ENCODE measurements around the gene NAP1L5.

Gene NAP1L5

DNA sequence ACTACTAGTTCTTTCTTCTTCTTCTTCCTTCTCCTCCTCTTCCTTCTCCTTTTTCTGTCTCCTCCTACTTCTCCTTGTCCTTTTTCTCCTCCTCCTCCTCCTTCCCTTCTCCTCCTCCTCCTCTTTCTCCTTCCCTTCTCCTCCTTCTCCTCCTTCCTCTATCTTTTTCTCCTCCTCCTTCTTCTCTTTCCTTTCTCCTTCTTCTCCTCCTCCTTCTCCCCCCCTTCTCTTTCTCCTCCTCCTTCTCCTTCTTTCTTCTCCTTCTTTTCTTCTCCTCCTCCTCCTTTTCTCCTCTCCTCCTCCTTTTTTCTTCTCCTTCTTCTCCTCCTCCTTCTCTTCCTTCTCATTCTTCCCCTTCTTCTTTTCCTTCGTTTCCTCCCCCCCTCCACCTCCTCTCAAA is 21.8 kb upstream of the NAP1L5 start:
- Histone ChIP-seq H3K27ac (ENCODE audit: low read length) (no peak overlapping the region), H3K9me3 (ENCODE audit: insufficient read depth, low read length) (peaks cover 28% of the 10 kb centered on the region), H2AFZ (ENCODE audit: low read depth, low read length) (no peak overlapping the region), H3K36me3 (replicated peaks; ENCODE audit: low read depth, low read length) (peaks cover 28% of the 10 kb centered on the region), H3K9ac (ENCODE audit: low read length) (no peak overlapping the region), H3K4me1 (ENCODE audit: low read length) (no peaks in the 10 kb centered on the region), H3K4me3 (ENCODE audit: low read length) (no peak overlapping the region), H3K27me3 (ENCODE audit: low read depth, low read length) (no peaks in the 10 kb centered on the region), H3K79me2 (ENCODE audit: low read length) (no peaks in the 10 kb centered on the region), H3K4me2 (ENCODE audit: low read length) (no peak overlapping the region), H4K20me1 (ENCODE audit: insufficient read depth, low read length) (no peaks in the 10 kb centered on the region)
- TF ChIP-seq EZH2phosphoT487 (IDR thresholded peaks at IDR 0.05; ENCODE audit: low read depth) = no peak
- TF ChIP-seq, protein P1, sequence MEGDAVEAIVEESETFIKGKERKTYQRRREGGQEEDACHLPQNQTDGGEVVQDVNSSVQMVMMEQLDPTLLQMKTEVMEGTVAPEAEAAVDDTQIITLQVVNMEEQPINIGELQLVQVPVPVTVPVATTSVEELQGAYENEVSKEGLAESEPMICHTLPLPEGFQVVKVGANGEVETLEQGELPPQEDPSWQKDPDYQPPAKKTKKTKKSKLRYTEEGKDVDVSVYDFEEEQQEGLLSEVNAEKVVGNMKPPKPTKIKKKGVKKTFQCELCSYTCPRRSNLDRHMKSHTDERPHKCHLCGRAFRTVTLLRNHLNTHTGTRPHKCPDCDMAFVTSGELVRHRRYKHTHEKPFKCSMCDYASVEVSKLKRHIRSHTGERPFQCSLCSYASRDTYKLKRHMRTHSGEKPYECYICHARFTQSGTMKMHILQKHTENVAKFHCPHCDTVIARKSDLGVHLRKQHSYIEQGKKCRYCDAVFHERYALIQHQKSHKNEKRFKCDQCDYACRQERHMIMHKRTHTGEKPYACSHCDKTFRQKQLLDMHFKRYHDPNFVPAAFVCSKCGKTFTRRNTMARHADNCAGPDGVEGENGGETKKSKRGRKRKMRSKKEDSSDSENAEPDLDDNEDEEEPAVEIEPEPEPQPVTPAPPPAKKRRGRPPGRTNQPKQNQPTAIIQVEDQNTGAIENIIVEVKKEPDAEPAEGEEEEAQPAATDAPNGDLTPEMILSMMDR (IDR thresholded peaks at IDR 0.05; ENCODE audit: low read depth, low read length) = no peak

DNA sequence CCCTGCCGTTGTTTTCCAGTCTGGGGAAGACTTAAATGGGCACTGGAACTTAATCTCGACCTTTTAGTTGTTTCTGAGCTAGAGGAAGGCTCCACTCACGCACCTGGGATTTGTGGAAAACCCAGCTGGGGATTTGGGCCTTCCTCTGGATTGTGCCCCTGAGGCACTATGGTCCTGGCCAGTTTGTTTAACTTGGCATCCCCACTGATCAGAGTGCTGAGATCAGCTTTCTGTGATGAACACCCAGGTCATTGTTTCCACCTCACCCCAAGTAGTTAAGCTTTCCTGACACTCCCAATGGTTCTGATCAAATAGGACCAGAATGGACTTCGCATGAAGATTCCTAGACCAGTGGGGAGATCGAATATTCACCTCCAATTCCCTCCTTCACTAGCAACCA is 20.5 kb upstream of the NAP1L5 start:
- H3K36me3 ChIP-seq (replicated peaks; ENCODE audit: low read depth, low read length) = peaks cover 28% of the 10 kb centered on the region
- H3K9me3 ChIP-seq (ENCODE audit: insufficient read depth, low read length) = peaks cover 28% of the 10 kb centered on the region
- no peak overlapping the region for H3K9ac ChIP-seq (ENCODE audit: low read length)
- H3K79me2 ChIP-seq (ENCODE audit: low read length) = no peaks in the 10 kb centered on the region
- no peak overlapping the region for H2AFZ ChIP-seq (ENCODE audit: low read depth, low read length)
- no peak overlapping the region for H3K4me3 ChIP-seq (ENCODE audit: low read length)
- no peak overlapping the region for H3K27ac ChIP-seq (ENCODE audit: low read length)
- no peaks in the 10 kb centered on the region for H3K4me1 ChIP-seq (ENCODE audit: low read length)
- H3K4me2 ChIP-seq (ENCODE audit: low read length) = no peak overlapping the region
- no peaks in the 10 kb centered on the region for H3K27me3 ChIP-seq (ENCODE audit: low read depth, low read length)
- H4K20me1 ChIP-seq (ENCODE audit: insufficient read depth, low read length) = no peaks in the 10 kb centered on the region
- TF ChIP-seq, protein P1 (IDR thresholded peaks at IDR 0.05; ENCODE audit: low read depth, low read length) = no peak
- TF ChIP-seq EZH2phosphoT487 (IDR thresholded peaks at IDR 0.05; ENCODE audit: low read depth) = no peak

GRCh38 chr4:88713782-88714181 is 16.2 kb upstream of the NAP1L5 start:
- no peaks in the 10 kb centered on the region for H4K20me1 ChIP-seq (ENCODE audit: insufficient read depth, low read length)
- H3K79me2 ChIP-seq (ENCODE audit: low read length) = no peaks in the 10 kb centered on the region
- H3K9ac ChIP-seq (ENCODE audit: low read length) = no peak overlapping the region
- TF ChIP-seq EZH2phosphoT487 (IDR thresholded peaks at IDR 0.05; ENCODE audit: low read depth) = no peak
- TF ChIP-seq, protein P1 (IDR thresholded peaks at IDR 0.05; ENCODE audit: low read depth, low read length) = no peak
- no peak overlapping the region for H3K4me3 ChIP-seq (ENCODE audit: low read length)
- H3K4me2 ChIP-seq (ENCODE audit: low read length) = no peak overlapping the region
- H3K27ac ChIP-seq (ENCODE audit: low read length) = no peak overlapping the region
- no peaks in the 10 kb centered on the region for H3K27me3 ChIP-seq (ENCODE audit: low read depth, low read length)
- H3K9me3 ChIP-seq (ENCODE audit: insufficient read depth, low read length) = peaks cover 26% of the 10 kb centered on the region
- peaks cover 28% of the 10 kb centered on the region for H3K36me3 ChIP-seq (replicated peaks; ENCODE audit: low read depth, low read length)
- H2AFZ ChIP-seq (ENCODE audit: low read depth, low read length) = no peak overlapping the region
- H3K4me1 ChIP-seq (ENCODE audit: low read length) = peaks cover 20% of the 10 kb centered on the region

DNA sequence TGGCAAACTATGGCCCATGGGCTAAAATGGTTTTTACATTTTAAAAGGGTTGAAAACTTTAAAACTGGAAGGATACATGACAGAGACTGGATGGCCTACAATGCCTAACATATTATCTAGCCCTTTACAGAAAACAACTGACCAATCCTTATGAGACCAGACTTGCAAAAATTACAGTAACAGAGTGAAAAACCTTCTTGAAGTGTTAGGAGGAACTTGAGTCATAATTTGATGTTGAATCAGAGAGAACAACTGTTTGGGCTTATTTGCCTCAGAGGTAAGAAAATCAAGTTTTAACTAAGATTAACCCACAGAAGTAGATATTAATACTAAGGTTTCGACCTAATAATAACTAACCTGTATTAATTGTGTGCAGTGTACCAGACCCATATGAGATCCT is 12.4 kb upstream of the NAP1L5 start:
- H3K36me3 ChIP-seq (replicated peaks; ENCODE audit: low read depth, low read length) = peaks cover 3% of the 10 kb centered on the region
- H3K4me3 ChIP-seq (ENCODE audit: low read length) = no peak overlapping the region
- peak overlapping the region; percentile 48 for H3K4me2 ChIP-seq (ENCODE audit: low read length)
- H3K79me2 ChIP-seq (ENCODE audit: low read length) = no peaks in the 10 kb centered on the region
- no peak overlapping the region for H3K9ac ChIP-seq (ENCODE audit: low read length)
- H3K27me3 ChIP-seq (ENCODE audit: low read depth, low read length) = peaks cover 3% of the 10 kb centered on the region; the same call in 1 of the 2 replicates
- no peaks in the 10 kb centered on the region for H3K9me3 ChIP-seq (ENCODE audit: insufficient read depth, low read length)
- no peaks in the 10 kb centered on the region for H4K20me1 ChIP-seq (ENCODE audit: insufficient read depth, low read length)
- H3K4me1 ChIP-seq (ENCODE audit: low read length) = peaks cover 33% of the 10 kb centered on the region
- no peak overlapping the region for H2AFZ ChIP-seq (ENCODE audit: low read depth, low read length)
- TF ChIP-seq EZH2phosphoT487 (IDR thresholded peaks at IDR 0.05; ENCODE audit: low read depth) = no peak
- TF ChIP-seq, protein P1 (IDR thresholded peaks at IDR 0.05; ENCODE audit: low read depth, low read length) = no peak
- H3K27ac ChIP-seq (ENCODE audit: low read length) = no peak overlapping the region

Measured in OCI-LY3 (cell line).